ENCODE measurements around the gene CDCA5. TPM values are rescaled to one million over a fixed set of nuclear protein-coding genes. Genes with fewer than 3 reads are reported as not detected.

Gene CDCA5
- total RNA-seq, 1 experiment from 2014 or later: 17.3 TPM

DNA sequence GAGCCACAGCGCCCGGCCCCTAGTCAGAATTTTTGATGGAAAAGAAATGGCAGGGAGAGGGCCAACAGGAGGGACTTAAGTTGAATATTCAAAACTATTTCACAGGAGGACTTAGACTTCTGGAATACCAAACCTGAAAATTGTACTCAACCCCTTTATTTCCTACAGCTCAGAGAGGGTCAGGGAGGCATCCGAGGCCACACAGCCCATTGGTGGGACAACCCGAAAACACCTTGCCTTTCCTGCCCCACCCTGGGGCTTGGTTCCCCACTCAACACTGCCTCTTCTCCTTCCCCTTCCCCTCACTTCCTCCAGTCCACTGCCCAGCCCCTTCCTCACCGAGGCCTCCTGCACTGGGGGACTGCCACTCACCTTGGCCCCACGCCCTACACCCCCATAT lies 26.8 kb downstream of the CDCA5 start:
- no peaks in the 10 kb centered on the region for H3K9me3 Mint-ChIP-seq (ENCODE audit: unreplicated experiment)
- ChIA-PET CTCF (interaction anchor here (0.7 kb wide), 1 partner anchor 53 kb away, joined by 3 read pairs; no protein-coding TSS in a partner anchor), POLR2A (no interaction called here)
- intact Hi-C loops (cut with micrococcal nuclease): no loop called here
- no peak overlapping the region for H3K27ac Mint-ChIP-seq (ENCODE audit: low read depth, unreplicated experiment)
- DNase-seq (ENCODE audit: unreplicated experiment): no peak
- no TSS peak for BruUV-seq (replicated peaks)
- TF ChIP-seq CTCF (IDR thresholded peaks at IDR 0.05; ENCODE audit: unreplicated experiment): no peak
- H3K4me3 Mint-ChIP-seq (ENCODE audit: unreplicated experiment): no peak overlapping the region
- no peaks in the 10 kb centered on the region for H3K36me3 Mint-ChIP-seq (ENCODE audit: insufficient read depth, unreplicated experiment)
- H3K27me3 Mint-ChIP-seq (ENCODE audit: insufficient read depth, unreplicated experiment): no peaks in the 10 kb centered on the region
- H3K4me1 Mint-ChIP-seq (ENCODE audit: insufficient read depth, unreplicated experiment): no peaks in the 10 kb centered on the region

- CTCF ChIA-PET: no interaction called here
- Mint-ChIP-seq H3K4me1 (ENCODE audit: insufficient read depth, unreplicated experiment) (no peaks in the 10 kb centered on the region), H3K4me3 (ENCODE audit: unreplicated experiment) (no peak overlapping the region)
Measured at GRCh38 chr11:65055538-65055937, 28.3 kb downstream of the CDCA5 start.

GRCh38 chr11:65053827-65054508 lies 29.9 kb downstream of the CDCA5 start:
- no TSS peak for BruUV-seq (replicated peaks)
- no peak overlapping the region for H3K27ac Mint-ChIP-seq (ENCODE audit: low read depth, unreplicated experiment)
- no peaks in the 10 kb centered on the region for H3K27me3 Mint-ChIP-seq (ENCODE audit: insufficient read depth, unreplicated experiment)
- H3K4me3 Mint-ChIP-seq (ENCODE audit: unreplicated experiment): no peak overlapping the region
- intact Hi-C loops (cut with micrococcal nuclease): no loop called here
- ChIA-PET POLR2A (interaction anchor here (0.6 kb wide), 1 partner anchor 41 kb away, joined by 3 read pairs; no protein-coding TSS in a partner anchor), CTCF (no interaction called here)
- H3K36me3 Mint-ChIP-seq (ENCODE audit: insufficient read depth, unreplicated experiment): no peaks in the 10 kb centered on the region
- no peak for TF ChIP-seq CTCF (IDR thresholded peaks at IDR 0.05; ENCODE audit: unreplicated experiment)
- no peaks in the 10 kb centered on the region for H3K4me1 Mint-ChIP-seq (ENCODE audit: insufficient read depth, unreplicated experiment)
- DNase-seq (ENCODE audit: unreplicated experiment): no peak
- H3K9me3 Mint-ChIP-seq (ENCODE audit: unreplicated experiment): no peaks in the 10 kb centered on the region

More at GRCh38 chr11:65055538-65055937, 28.3 kb downstream of the CDCA5 start:
- intact Hi-C loops (cut with micrococcal nuclease): no loop called here
- POLR2A ChIA-PET: interaction anchor here (0.7 kb wide), 1 partner anchor 862 kb away, joined by 3 read pairs; no protein-coding TSS in a partner anchor
- no TSS peak for BruUV-seq (replicated peaks)
- no peak for DNase-seq (ENCODE audit: unreplicated experiment)
- H3K9me3 Mint-ChIP-seq (ENCODE audit: unreplicated experiment): no peaks in the 10 kb centered on the region
- no peaks in the 10 kb centered on the region for H3K27me3 Mint-ChIP-seq (ENCODE audit: insufficient read depth, unreplicated experiment)
- no peaks in the 10 kb centered on the region for H3K36me3 Mint-ChIP-seq (ENCODE audit: insufficient read depth, unreplicated experiment)
- no peak for TF ChIP-seq CTCF (IDR thresholded peaks at IDR 0.05; ENCODE audit: unreplicated experiment)
- H3K27ac Mint-ChIP-seq (ENCODE audit: low read depth, unreplicated experiment): no peak overlapping the region

DNA sequence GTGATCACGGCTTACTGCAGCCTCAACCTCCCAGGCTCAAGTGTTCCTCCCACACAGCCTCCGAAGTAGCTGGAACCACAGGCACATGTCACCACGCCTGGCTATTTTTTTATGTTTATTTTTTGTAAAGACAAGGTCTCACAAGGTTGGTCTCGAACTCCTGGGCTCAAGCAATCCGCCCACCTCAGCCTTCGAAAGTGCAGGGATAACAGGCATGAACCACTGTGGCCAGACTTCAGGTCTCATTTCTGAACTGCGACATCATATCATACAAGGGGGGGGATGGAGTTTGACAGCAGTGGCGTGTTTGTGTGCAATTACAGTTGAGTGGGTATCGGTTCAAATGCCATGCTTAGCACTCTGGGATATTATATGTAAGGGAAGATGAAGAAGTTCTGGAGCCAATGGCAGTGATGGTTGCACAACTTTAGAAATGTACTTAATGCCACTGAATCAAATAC lies 32.4 kb downstream of the CDCA5 start:
- Mint-ChIP-seq H3K36me3 (ENCODE audit: insufficient read depth, unreplicated experiment) (no peaks in the 10 kb centered on the region), H3K27me3 (ENCODE audit: insufficient read depth, unreplicated experiment) (no peaks in the 10 kb centered on the region), H3K9me3 (ENCODE audit: unreplicated experiment) (no peaks in the 10 kb centered on the region), H3K4me1 (ENCODE audit: insufficient read depth, unreplicated experiment) (no peaks in the 10 kb centered on the region), H3K27ac (ENCODE audit: low read depth, unreplicated experiment) (no peak overlapping the region), H3K4me3 (ENCODE audit: unreplicated experiment) (no peak overlapping the region)
- no peak for TF ChIP-seq CTCF (IDR thresholded peaks at IDR 0.05; ENCODE audit: unreplicated experiment)
- BruUV-seq (replicated peaks): no TSS peak
- no peak for DNase-seq (ENCODE audit: unreplicated experiment)
- intact Hi-C loops (cut with micrococcal nuclease): no loop called here
- POLR2A ChIA-PET: no interaction called here
- CTCF ChIA-PET: no interaction called here

Measured in MCF 10A (cell line).